NOMO-1 treated with DMSO at 0.1 percent for 48 hours (cell line): ENCODE measurements around the gene NYAP2.

Experiments used
- DNase-seq: peaks from one replicate; lab custom pipeline; 2025; ENCODE audit not compliant: unreplicated experiment; lab: John Stamatoyannopoulos, UW

Gene NYAP2

GRCh38 chr2:225472161-225472560 lies 72.7 kb downstream of the NYAP2 start:
- DNase-seq, result no peak

- no peak for DNase-seq
Observed at GRCh38 chr2:225479386-225479785, 79.9 kb downstream of the NYAP2 start.

DNA sequence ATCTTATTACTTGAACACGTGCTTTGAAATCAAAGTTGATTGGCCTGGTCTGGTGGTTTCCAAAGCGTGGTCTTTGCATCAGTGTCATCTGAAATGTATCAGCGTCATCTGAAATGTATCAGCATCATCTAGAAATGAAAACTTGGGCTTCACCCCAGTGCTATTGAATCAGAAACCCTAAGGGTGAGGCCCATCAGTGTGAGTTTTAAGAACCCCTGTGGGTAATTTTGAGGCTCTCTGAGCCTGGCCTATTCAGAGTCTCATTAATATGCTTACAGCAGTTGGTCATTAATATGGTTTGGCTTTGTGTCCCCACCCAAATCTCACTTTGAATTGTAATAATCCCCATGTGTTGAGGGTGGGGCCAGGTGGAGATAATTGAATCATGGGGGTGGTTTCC lies 85.2 kb downstream of the NYAP2 start:
- DNase-seq, result no peak

DNA sequence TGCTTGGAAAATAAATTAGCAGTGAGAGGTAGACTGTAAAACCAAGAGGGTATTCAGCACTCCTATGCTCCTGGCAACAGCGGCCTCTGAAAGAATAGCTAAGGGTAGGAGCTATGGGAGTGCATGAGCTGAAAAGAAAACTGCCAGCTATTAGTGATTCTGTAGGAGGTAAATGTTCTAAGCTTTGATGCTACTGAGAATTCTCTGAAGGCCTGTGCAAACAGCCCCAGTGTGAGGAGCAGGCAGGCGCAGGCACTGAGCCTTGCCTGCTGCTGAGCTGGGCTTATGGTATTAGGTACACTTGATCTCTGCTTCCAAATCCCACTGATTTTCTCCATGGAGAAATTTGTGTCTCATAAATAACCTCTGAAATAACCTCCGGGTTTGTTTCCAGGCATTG lies 86.7 kb downstream of the NYAP2 start:
- no peak for DNase-seq

GRCh38 chr2:225487878-225488416 lies 88.4 kb downstream of the NYAP2 start:
- DNase-seq, result no peak

DNA sequence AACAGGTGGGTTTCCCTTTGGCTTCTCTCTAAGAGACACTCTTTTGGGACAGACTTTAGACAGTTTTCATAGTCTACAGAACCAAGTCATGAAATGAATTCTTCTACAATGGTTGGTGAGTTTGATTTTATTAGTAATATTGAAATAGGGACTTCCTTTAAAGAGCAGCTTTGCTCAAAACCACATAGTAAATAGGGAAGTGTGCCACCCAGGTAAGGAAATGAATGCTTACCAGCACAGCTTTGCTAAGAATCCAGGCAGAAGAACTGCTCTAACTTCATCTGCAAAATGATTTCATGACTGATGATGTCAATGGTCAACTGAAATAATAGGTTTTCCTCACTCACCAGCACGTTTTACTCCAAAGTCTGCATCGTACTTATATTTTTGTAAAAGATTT lies 89.2 kb downstream of the NYAP2 start:
- peak; percentile 11 for DNase-seq

GRCh38 chr2:225493420-225494099 lies 94.0 kb downstream of the NYAP2 start:
- no peak for DNase-seq

GRCh38 chr2:225494100-225494459 lies 94.6 kb downstream of the NYAP2 start:
- DNase-seq, result no peak

DNA sequence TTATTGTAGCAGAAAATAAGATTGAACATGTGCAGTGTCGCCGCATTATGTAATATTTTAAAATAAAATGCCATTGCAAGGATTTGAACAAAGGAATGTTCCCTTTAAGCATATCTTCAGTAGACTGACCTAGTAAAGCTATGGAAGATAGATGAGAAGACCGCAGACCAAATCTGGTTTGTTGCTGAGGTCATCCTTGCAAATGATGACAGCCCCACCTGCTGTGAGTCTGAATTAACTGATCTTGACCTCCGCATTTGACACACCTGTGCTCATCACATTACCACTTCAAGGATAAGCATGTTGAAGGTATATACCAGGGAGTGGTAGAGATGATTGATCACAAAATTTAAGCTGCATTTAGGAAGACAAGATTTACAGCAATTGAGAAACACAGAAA lies 96.2 kb downstream of the NYAP2 start:
- no peak for DNase-seq

GRCh38 chr2:225496568-225496967 lies 97.1 kb downstream of the NYAP2 start:
- DNase-seq, result no peak

- no peak for DNase-seq
Observed at GRCh38 chr2:225497166-225497565, 97.7 kb downstream of the NYAP2 start.

- no peak for DNase-seq
Observed at GRCh38 chr2:225501022-225501421, 101.5 kb downstream of the NYAP2 start.

- no peak for DNase-seq
Observed at GRCh38 chr2:225502971-225503370, 103.5 kb downstream of the NYAP2 start.

GRCh38 chr2:225510796-225511195 lies 111.3 kb downstream of the NYAP2 start:
- DNase-seq, result no peak

- DNase-seq, result no peak
Observed at GRCh38 chr2:225512469-225512868, 113.0 kb downstream of the NYAP2 start.

GRCh38 chr2:225512876-225513540 lies 113.5 kb downstream of the NYAP2 start:
- DNase-seq, result no peak

- DNase-seq, result no peak
Observed at GRCh38 chr2:225515033-225515432, 115.5 kb downstream of the NYAP2 start.

DNA sequence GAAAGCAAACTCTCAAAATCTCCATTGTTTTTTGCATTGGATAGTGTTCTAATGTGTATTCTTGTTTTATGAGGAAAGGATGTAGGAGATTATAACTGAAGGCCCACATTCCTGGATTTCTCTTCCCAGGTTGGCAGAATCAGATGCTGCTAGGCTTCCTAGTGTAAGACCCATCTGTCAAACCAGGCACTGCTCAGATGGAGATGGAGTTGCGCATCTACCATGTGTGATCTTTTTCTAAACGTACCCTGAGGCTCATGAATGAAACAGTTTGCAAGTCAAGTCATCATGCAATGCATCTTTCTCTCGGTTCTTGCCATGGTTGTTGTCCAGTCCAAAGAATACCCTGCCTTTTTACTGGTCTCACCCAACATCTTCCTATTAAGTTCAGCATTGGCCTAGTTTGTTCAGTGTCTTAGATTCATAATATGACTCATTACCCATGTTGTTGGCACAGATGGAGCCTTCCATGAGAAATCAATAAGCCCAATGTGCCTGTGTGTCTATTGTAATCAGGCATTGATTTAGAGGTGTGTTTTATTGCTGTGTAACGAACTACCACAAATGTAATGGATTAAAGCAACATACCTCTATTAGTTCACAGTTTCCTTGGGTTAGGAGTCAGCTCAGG lies 127.4 kb downstream of the NYAP2 start:
- no peak for DNase-seq

DNA sequence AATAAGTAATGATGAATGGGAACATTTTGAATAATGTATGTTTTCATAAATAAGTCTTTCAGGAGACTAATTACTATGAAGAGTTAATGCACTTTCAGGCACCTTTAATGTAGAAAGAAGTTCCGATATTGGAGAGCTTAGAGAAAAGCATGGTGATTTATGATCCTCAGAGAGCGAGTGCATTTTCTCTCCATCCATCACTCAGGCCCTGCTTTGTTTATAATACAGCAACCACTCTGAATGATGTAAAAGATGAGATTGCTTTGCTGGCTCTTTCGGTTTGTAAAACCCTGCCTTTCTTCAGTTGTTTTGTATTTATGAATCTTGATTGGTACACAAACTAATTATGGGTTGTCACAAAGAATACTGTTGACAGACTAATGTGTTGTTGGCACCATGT lies 132.0 kb downstream of the NYAP2 start:
- no peak for DNase-seq

GRCh38 chr2:225532096-225532495 lies 132.6 kb downstream of the NYAP2 start:
- DNase-seq, result no peak

GRCh38 chr2:225534037-225534436 lies 134.5 kb downstream of the NYAP2 start:
- no peak for DNase-seq

DNA sequence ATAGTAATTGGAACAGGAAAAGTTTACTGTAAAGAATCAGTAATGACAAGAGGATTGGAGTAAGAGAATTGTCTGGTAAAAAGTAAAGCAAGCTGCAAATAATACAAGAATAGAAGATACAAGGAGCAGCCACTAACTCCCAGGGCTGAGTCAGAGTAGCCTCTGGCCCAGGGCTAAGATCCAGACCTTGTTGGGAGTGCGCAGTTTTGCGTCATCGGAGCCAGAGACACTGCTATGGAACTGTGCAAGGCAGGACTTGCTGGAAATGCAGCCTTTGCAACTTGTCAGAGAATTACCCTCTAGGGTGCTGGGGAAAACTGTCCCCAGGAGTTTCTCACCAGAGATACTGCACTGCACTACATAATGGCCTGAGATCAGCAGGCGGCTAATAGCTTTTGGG lies 135.2 kb downstream of the NYAP2 start:
- DNase-seq, result no peak
